Measurements from ENCODE around the gene ANKS1A. TPM values are rescaled to one million over a fixed set of nuclear protein-coding genes. Genes with fewer than 3 reads are reported as not detected.
A peak's percentile ranks its signal among the peaks of the same experiment; 100 is the strongest.

ANKS1A gene
- total and polyA plus RNA-seq, 12 donors, result 7.1 to 36.3 (median 29.9) TPM

DNA sequence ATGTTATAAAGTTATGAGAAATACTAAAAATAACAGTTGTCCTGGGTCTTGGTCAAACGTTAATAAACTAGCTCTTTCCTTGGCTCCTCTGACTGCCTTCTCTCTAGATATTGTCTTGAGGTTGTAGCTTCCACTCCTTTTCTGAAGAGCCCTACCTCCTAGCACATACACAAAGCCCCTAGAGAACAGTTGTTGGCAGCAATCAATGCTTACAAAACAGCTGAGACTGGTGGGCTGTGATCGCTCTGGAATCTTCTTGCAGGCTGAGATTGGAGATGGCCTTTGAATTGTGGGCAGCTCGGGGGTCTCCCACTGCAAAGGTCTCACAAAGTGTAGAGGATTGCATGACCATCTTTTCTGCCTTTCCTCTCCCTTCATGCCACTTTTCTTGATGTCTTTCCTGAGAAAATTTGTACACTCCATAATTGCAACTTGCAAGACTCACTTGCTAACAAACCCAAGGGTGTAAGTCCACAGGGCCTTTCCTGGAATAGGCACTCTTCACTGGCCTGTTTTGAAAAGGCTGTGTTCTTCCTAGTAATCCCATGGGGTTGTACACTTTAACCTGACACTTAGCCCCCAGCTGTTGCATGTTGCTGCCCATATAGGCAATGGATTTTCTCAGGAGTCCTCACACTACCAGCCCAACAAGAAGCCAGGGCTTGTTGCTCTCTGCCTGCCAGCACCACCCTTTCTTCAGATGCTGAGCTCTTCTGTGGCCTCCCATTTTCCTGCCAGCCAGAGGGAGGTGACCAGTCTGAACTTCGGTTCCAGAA lies 152.2 kb downstream of the ANKS1A start:
- TF ChIP-seq, protein P1, sequence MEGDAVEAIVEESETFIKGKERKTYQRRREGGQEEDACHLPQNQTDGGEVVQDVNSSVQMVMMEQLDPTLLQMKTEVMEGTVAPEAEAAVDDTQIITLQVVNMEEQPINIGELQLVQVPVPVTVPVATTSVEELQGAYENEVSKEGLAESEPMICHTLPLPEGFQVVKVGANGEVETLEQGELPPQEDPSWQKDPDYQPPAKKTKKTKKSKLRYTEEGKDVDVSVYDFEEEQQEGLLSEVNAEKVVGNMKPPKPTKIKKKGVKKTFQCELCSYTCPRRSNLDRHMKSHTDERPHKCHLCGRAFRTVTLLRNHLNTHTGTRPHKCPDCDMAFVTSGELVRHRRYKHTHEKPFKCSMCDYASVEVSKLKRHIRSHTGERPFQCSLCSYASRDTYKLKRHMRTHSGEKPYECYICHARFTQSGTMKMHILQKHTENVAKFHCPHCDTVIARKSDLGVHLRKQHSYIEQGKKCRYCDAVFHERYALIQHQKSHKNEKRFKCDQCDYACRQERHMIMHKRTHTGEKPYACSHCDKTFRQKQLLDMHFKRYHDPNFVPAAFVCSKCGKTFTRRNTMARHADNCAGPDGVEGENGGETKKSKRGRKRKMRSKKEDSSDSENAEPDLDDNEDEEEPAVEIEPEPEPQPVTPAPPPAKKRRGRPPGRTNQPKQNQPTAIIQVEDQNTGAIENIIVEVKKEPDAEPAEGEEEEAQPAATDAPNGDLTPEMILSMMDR (IDR thresholded peaks at IDR 0.05), result no peak
- peaks cover 0 to 32% (median 0%) of the 10 kb centered on the region in 9 donors for H3K36me3 ChIP-seq
- H3K27ac ChIP-seq, result peak overlapping the region in 9 of 10 donors; percentile 16 to 93 (median 82)
- H3K9me3 ChIP-seq, result no peaks in the 10 kb centered on the region
- no peak for ATAC-seq
- H3K4me1 ChIP-seq, result peaks cover 9 to 95% (median 76%) of the 10 kb centered on the region in 9 donors
- H3K4me3 ChIP-seq, result no peak overlapping the region
- intact Hi-C loops (cut with DNase I), result no loop called here
- 56 to 66% methylated on average over 4 of the region's 4 CpGs for WGBS, 2 donors
- no peaks in the 10 kb centered on the region for H3K27me3 ChIP-seq
- DNase-seq, result no peak

DNA sequence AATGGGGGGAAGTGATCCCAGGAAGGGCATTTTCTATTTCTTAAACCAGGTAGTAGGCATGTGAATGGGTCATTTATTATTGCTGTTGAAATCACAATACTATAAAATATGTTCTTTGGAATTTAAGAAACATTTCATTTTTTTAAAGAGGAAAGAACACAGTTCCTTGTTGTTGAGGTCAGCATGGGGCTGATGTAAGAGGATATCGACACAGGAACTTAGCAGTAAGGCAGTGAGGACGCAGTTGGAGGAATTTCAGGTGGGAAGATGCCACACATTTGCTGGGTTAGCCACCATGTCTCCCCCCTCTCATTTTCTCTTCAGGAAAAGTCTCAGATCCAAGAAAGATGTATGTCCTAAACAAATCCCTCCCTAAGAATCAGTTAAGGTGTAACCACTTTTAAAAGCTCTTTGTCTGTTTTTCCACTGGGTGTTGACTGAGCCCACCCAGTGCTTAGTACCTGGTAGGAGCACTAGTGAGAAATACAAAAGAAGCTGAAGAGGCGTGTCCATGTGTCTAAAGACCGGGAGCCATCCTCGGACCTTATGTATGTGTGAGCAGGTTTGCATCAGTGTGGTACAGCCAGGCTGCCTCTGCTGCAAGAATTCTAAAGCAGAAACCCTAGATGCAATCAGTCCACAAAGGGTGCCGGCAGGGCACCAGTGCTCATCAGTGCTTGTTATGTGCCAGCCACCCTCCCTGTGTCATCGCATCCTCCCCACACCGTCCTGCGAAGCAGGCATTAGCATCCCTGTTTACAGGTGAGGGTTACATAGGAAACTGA lies 153.2 kb downstream of the ANKS1A start:
- H3K27ac ChIP-seq, result peak overlapping the region in 9 of 10 donors; percentile 16 to 93 (median 83)
- peak in 1 of 8 donors; percentile 19 for ATAC-seq
- peaks cover 18 to 95% (median 79%) of the 10 kb centered on the region in 9 donors for H3K4me1 ChIP-seq
- no peak for DNase-seq
- H3K36me3 ChIP-seq, result peaks cover 0 to 32% (median 0%) of the 10 kb centered on the region in 9 donors
- WGBS, 2 donors, result 88 to 90% methylated on average over 9 of the region's 9 CpGs
- TF ChIP-seq, protein P1 (IDR thresholded peaks at IDR 0.05), result no peak
- no peaks in the 10 kb centered on the region for H3K9me3 ChIP-seq
- no peak overlapping the region for H3K4me3 ChIP-seq
- H3K27me3 ChIP-seq, result no peaks in the 10 kb centered on the region
- intact Hi-C loops (cut with DNase I), result no loop called here

DNA sequence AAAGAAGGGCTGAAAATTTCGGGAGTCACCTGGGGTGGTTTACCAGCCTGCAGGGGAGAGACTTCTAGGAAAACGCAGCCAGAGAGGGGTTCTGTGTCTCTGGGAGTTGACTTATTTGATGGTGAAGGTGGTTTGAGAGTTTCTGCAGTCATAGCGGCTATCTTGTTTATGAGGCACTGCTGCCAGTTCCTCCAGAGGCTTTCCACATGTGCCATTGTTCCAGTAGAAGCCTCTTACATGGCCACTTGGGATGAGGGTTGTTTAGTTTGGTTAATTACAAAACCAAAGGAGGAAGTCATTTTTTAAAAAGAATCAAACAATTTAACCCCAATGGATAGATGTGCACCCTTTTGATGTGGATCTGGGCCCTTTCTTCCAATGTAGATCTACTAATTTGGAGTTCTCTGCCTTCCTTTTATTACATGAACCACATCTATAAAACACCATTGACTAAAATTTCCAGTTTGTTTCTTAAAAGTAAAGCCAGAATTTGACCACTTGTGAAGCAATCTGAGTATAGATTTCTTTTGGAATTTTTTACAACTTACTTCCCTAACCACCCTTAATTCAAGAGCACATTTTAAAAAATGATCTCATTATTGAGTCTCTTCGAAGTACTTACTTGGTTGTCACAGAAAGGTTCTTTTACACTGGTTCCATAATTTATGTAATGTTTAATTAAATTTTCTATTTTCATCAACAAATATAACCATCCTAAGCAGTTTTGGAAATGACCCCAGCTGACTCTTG lies 154.5 kb downstream of the ANKS1A start:
- DNase-seq (no peak), ATAC-seq (no peak)
- WGBS, 2 donors, result 69 to 77% methylated on average over 4 of the region's 4 CpGs
- Histone ChIP-seq H3K4me3 (no peak overlapping the region), H3K27ac (peak overlapping the region; percentile 32 to 93 (median 82)), H3K9me3 (no peaks in the 10 kb centered on the region), H3K36me3 (peaks cover 0 to 23% (median 0%) of the 10 kb centered on the region in 9 donors), H3K27me3 (no peaks in the 10 kb centered on the region), H3K4me1 (peaks cover 26 to 95% (median 87%) of the 10 kb centered on the region in 9 donors)
- intact Hi-C loops (cut with DNase I), result no loop called here
- TF ChIP-seq, protein P1 (IDR thresholded peaks at IDR 0.05), result no peak
